ENCODE data around the gene MLLT1.
A peak's percentile ranks its signal among the peaks of the same experiment; 100 is the strongest.

MLLT1 gene

DNA sequence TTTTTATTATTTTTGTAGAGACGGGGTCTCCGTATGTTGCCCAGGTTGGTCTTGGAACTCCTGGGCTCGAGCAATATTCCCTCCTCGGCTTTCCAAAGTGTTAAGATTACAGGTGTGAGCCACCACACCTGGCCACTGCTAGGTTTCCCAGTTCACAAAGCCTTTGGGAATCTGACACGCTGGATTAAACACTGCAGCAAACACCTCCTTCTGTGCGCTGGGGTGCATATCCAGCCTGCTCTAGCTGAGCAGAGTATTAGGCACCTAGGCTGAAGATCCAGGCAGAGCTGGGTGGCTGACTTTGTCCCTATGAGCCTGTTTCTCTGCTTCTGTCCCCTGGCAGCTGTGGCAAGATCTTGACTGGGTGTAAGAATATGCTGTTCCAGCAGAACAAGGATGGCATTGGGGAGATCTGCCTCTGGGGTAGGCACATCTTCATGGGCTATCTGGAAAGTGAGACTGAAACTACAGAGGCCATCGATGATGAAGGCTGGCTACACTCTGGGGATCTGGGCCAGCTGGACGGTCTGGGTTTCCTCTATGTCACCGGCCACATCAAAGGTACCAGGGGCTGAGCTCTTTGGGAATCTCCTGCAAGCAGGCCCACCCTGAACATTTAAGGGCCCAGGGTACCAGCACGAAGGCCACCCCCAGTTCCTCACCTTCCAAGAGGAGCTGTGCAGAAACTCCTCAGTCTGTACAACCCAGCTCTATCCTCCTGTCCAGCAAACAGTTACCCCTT, 94.5 kb downstream of the MLLT1 start:
- DNase-seq (ENCODE audit: insufficient read length, low spot score) (no peak), FAIRE-seq (peak; percentile 23)
- no peak for TF ChIP-seq PAX5 (IDR thresholded peaks at IDR 0.05; ENCODE audit: insufficient read depth, low read length, severe bottlenecking)
- no peak for TF ChIP-seq SPI1 (IDR thresholded peaks at IDR 0.05; ENCODE audit: low read depth, low read length)
- TF ChIP-seq TAF1 (IDR thresholded peaks at IDR 0.05; ENCODE audit: low read depth, low read length), result no peak
- no peak for TF ChIP-seq POLR2A (IDR thresholded peaks at IDR 0.05; ENCODE audit: low read depth, low read length)
- no peak for TF ChIP-seq POLR2AphosphoS5 (IDR thresholded peaks at IDR 0.05; ENCODE audit: low read depth, low read length)
- TF ChIP-seq POU2F2 (IDR thresholded peaks at IDR 0.05; ENCODE audit: low read depth, low read length), result no peak

- no peak for DNase-seq (ENCODE audit: insufficient read length, low spot score)
- no peak for FAIRE-seq
- no peak for TF ChIP-seq PAX5 (IDR thresholded peaks at IDR 0.05; ENCODE audit: insufficient read depth, low read length, severe bottlenecking)
- TF ChIP-seq POU2F2 (IDR thresholded peaks at IDR 0.05; ENCODE audit: low read depth, low read length), result no peak
- no peak for TF ChIP-seq POLR2A (IDR thresholded peaks at IDR 0.05; ENCODE audit: low read depth, low read length)
- TF ChIP-seq POLR2AphosphoS5 (IDR thresholded peaks at IDR 0.05; ENCODE audit: low read depth, low read length), result no peak
- TF ChIP-seq SPI1 (IDR thresholded peaks at IDR 0.05; ENCODE audit: low read depth, low read length), result no peak
- no peak for TF ChIP-seq TAF1 (IDR thresholded peaks at IDR 0.05; ENCODE audit: low read depth, low read length)
Observed at GRCh38 chr19:6181119-6181518, 98.7 kb downstream of the MLLT1 start.

GRCh38 chr19:6173190-6173589, 106.6 kb downstream of the MLLT1 start:
- TF ChIP-seq POLR2AphosphoS5 (IDR thresholded peaks at IDR 0.05; ENCODE audit: low read depth, low read length), result no peak
- no peak for TF ChIP-seq SPI1 (IDR thresholded peaks at IDR 0.05; ENCODE audit: low read depth, low read length)
- TF ChIP-seq TAF1 (IDR thresholded peaks at IDR 0.05; ENCODE audit: low read depth, low read length), result no peak
- no peak for TF ChIP-seq PAX5 (IDR thresholded peaks at IDR 0.05; ENCODE audit: insufficient read depth, low read length, severe bottlenecking)
- TF ChIP-seq POU2F2 (IDR thresholded peaks at IDR 0.05; ENCODE audit: low read depth, low read length), result no peak
- no peak for TF ChIP-seq POLR2A (IDR thresholded peaks at IDR 0.05; ENCODE audit: low read depth, low read length)
- FAIRE-seq, result no peak
- no peak for DNase-seq (ENCODE audit: insufficient read length, low spot score)

DNA sequence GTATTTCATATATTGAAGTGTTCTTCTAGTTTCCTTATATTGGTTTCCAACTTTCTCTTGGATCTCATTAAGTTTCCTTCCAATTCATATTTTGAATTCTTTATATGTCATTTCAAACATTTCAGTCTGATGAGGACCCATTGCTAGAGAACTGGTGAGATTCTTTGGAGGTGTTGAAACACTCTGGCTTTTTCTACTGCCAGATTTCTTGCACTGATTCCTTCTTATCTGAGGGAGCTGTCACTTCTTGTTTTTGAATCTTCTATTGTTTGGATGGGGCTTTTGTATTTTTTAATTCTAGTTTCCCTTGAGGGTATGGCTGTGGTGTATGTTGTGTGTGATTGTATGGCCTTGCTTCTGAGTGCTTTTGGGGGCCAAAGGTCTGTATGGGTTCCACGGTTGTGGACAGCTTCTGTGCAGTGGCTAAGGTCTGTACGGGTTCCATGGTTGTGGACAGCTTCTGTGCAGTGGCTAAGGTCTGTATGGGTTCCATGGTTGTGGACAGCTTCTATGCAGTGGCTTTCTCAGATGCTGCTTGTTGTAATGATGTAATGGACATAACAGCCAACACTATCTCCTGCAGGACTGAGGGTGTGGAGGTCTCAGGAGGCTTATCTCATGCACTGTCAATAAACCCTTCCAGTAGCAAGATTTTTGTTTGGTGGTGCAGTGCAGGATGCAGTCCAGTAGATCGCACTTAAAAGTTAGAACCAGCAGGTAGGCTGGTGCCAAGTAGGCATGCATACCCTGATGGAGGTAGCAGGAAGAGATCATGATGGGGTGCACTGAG, 107.5 kb downstream of the MLLT1 start:
- DNase-seq (ENCODE audit: insufficient read length, low spot score) (no peak), FAIRE-seq (no peak)
- no peak for TF ChIP-seq POLR2AphosphoS5 (IDR thresholded peaks at IDR 0.05; ENCODE audit: low read depth, low read length)
- no peak for TF ChIP-seq TAF1 (IDR thresholded peaks at IDR 0.05; ENCODE audit: low read depth, low read length)
- no peak for TF ChIP-seq PAX5 (IDR thresholded peaks at IDR 0.05; ENCODE audit: insufficient read depth, low read length, severe bottlenecking)
- TF ChIP-seq SPI1 (IDR thresholded peaks at IDR 0.05; ENCODE audit: low read depth, low read length), result no peak
- TF ChIP-seq POU2F2 (IDR thresholded peaks at IDR 0.05; ENCODE audit: low read depth, low read length), result no peak
- no peak for TF ChIP-seq POLR2A (IDR thresholded peaks at IDR 0.05; ENCODE audit: low read depth, low read length)

GRCh38 chr19:6167115-6167514, 112.7 kb downstream of the MLLT1 start:
- FAIRE-seq (no peak), DNase-seq (ENCODE audit: insufficient read length, low spot score) (no peak)
- TF ChIP-seq POU2F2 (IDR thresholded peaks at IDR 0.05; ENCODE audit: low read depth, low read length) (no peak), PAX5 (IDR thresholded peaks at IDR 0.05; ENCODE audit: insufficient read depth, low read length, severe bottlenecking) (no peak), SPI1 (IDR thresholded peaks at IDR 0.05; ENCODE audit: low read depth, low read length) (no peak), POLR2A (IDR thresholded peaks at IDR 0.05; ENCODE audit: low read depth, low read length) (no peak), TAF1 (IDR thresholded peaks at IDR 0.05; ENCODE audit: low read depth, low read length) (no peak), POLR2AphosphoS5 (IDR thresholded peaks at IDR 0.05; ENCODE audit: low read depth, low read length) (no peak)

DNA sequence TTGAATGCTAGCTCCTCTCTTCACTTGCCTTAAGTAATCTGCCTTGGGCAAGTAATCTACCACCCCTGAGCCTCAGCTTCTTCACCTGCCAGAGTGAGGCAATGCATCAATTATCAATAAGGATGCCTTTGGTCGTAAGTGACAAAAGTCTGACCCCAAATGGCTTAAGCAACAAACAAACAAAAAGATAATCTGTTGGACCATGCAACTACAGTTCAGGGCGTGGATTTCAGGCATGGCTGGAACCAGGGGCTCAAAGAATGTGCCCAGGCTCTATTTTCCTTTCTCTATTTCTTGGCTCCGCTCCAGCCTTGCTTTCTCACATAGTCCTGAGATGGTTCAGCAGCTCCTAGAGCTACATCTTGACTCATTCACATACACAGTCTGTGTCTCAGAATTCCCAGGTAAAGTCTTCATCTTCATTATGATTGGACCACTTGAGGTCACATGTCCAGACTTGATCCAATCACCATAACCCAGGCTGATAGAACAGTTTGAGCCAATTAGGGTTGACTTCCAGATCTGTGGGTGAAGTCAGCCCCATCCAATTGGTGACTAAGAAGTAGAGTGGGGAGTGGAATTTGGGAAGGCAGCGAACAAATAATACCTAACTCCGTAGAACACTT, 114.8 kb downstream of the MLLT1 start:
- DNase-seq (ENCODE audit: insufficient read length, low spot score), result no peak
- no peak for FAIRE-seq
- TF ChIP-seq TAF1 (IDR thresholded peaks at IDR 0.05; ENCODE audit: low read depth, low read length), result no peak
- TF ChIP-seq POLR2AphosphoS5 (IDR thresholded peaks at IDR 0.05; ENCODE audit: low read depth, low read length), result no peak
- no peak for TF ChIP-seq POU2F2 (IDR thresholded peaks at IDR 0.05; ENCODE audit: low read depth, low read length)
- TF ChIP-seq POLR2A (IDR thresholded peaks at IDR 0.05; ENCODE audit: low read depth, low read length), result no peak
- TF ChIP-seq SPI1 (IDR thresholded peaks at IDR 0.05; ENCODE audit: low read depth, low read length), result no peak
- no peak for TF ChIP-seq PAX5 (IDR thresholded peaks at IDR 0.05; ENCODE audit: insufficient read depth, low read length, severe bottlenecking)

GRCh38 chr19:6161271-6161850, 118.4 kb downstream of the MLLT1 start:
- peak; percentile 45 for DNase-seq (ENCODE audit: insufficient read length, low spot score)
- FAIRE-seq, result peak; percentile 66

More at GRCh38 chr19:6161271-6161850, 118.4 kb downstream of the MLLT1 start:
- TF ChIP-seq SPI1 (IDR thresholded peaks at IDR 0.05; ENCODE audit: low read depth, low read length), result peak; percentile 52
- no peak for TF ChIP-seq TAF1 (IDR thresholded peaks at IDR 0.05; ENCODE audit: low read depth, low read length)

Data from GM12891 (cell line).